ENCODE measurements around the gene DGKG.

- TF ChIP-seq CTCF (IDR thresholded peaks at IDR 0.05): no peak
- no peak for TF ChIP-seq POLR2A (IDR thresholded peaks at IDR 0.05)
These were observed 54.3 kb downstream of the DGKG start for GRCh38 chr3:186307594-186308221.

Measured in Peyer's patch (tissue), 4 donors.